ENCODE measurements around the gene ERF. TPM values are rescaled to one million over a fixed set of nuclear protein-coding genes. Genes with fewer than 3 reads are reported as not detected.

ERF gene
- total RNA-seq, 2 experiments from 2014 or later: 52.4 to 55.6 TPM

Other genes starting within 250 kb of the ERF start
- gene GRIK5, start 184.9 kb downstream of the ERF start, total RNA-seq: 1 to 10 TPM; 1.9 to 2.2 TPM
- 1 to 10 TPM; 8.4 to 8.8 TPM for gene ZNF574, start 179.0 kb downstream of the ERF start, total RNA-seq
- gene POU2F2, start 122.7 kb downstream of the ERF start, total RNA-seq: 10 to 100 TPM; 30.0 to 31.9 TPM
- 10 to 100 TPM; 24.8 to 26.0 TPM for gene DEDD2, start 37.5 kb downstream of the ERF start, total RNA-seq
- 10 to 100 TPM; 11.5 to 11.6 TPM for gene ZNF526, start 34.8 kb downstream of the ERF start, total RNA-seq
- 10 to 100 TPM; 31.1 to 33.8 TPM for gene GSK3A, start 12.5 kb downstream of the ERF start, total RNA-seq
- gene CIC, start 14.1 kb upstream of the ERF start, total RNA-seq: 10 to 100 TPM; 60.2 to 61.5 TPM
- gene PRR19, start 47.0 kb upstream of the ERF start, total RNA-seq: under 1 TPM; 0.27 to 0.43 TPM
- gene PAFAH1B3, start 47.5 kb upstream of the ERF start, total RNA-seq: 10 to 100 TPM; 36.6 TPM
- gene TMEM145, start 58.2 kb upstream of the ERF start, total RNA-seq: not detected
- gene MEGF8, start 70.5 kb upstream of the ERF start, total RNA-seq: 1 to 10 TPM; 3.3 to 4.0 TPM
- not detected for gene CNFN, start 135.2 kb upstream of the ERF start, total RNA-seq
- 10 to 100 TPM; 30.2 to 32.5 TPM for gene LIPE, start 172.3 kb upstream of the ERF start, total RNA-seq
- gene CXCL17, start 187.8 kb upstream of the ERF start, total RNA-seq: not detected

All from activated naive CD4-positive, alpha-beta T cell treated with anti-CD3 and anti-CD28 coated beads for 36 hours (primary cell).